Stomach (tissue), 9 donors: ENCODE measurements around the gene DPYD. TPM values are rescaled to one million over a fixed set of nuclear protein-coding genes. Genes with fewer than 3 reads are reported as not detected.

Source experiments
- DNase-seq, 2 donors: peaks; one replicate each; pipeline versions ENCODE4 v3.0.0 to v3.0.0-alpha.2; 2013 to 2019
- H3K27ac ChIP-seq, 5 donors: fragments of 200-600 bp in 4 of 5; sonication (generic) in 4 of 5; one replicate each; pipeline ENCODE4 v1.5.1; 2013 to 2019; ENCODE audit warnings: mild to moderate bottlenecking in 1 of 5, moderate library complexity in 1 of 5
- H3K27me3 ChIP-seq, 3 donors: fragments of 200-600 bp; sonication (generic); one replicate each; pipeline ENCODE4 v1.5.1; 2017 to 2019; ENCODE audit warnings: mixed run types in 1 of 3
- H3K36me3 ChIP-seq, 4 donors: fragments of 200-600 bp; sonication (generic); 1 replicate in 3 of 4; 2 replicates in 1 of 4; pipeline ENCODE4 v1.5.1; 2016 to 2019
- H3K4me1 ChIP-seq, 4 donors: fragments of 200-600 bp; sonication (generic); one replicate each; pipeline ENCODE4 v1.5.1; 2016 to 2019
- H3K4me3 ChIP-seq, 4 donors: fragments of 200-600 bp; sonication (generic) in 3 of 4; one replicate each; pipeline ENCODE4 v1.5.1; 2016 to 2019; ENCODE audit warnings: mild to moderate bottlenecking in 1 of 4
- H3K9me3 ChIP-seq, 4 donors: fragments of 200-600 bp; sonication (generic); one replicate each; pipeline ENCODE4 v1.5.1; 2016 to 2019
- EP300 ChIP-seq: sonication (generic); formaldehyde crosslinking; IDR thresholded peaks from one replicate; pipeline ENCODE4 v1.6.1; 2017; ENCODE audit warnings: antibody characterized with exemption
- POLR2A ChIP-seq, 4 donors: fragments of 450-650 bp; IDR thresholded peaks; one replicate each; pipeline ENCODE4 v1.6.1; 2016; ENCODE audit warnings: antibody characterized with exemption in 4 of 4, control low read depth in 2 of 4, mild to moderate bottlenecking in 1 of 4, moderate library complexity in 1 of 4
- POLR2AphosphoS5 ChIP-seq, 3 donors: sonication (generic); formaldehyde crosslinking; IDR thresholded peaks; one replicate each; pipeline ENCODE4 v1.6.1; 2016; ENCODE audit warnings: antibody characterized with exemption in 3 of 3
- WGBS, 5 donors: extraction: QIAGEN DNeasy Blood & Tissue Kit in 3 of 5; methylation state at CpG; one replicate each; pipeline versions ENCODE4 v1.1.5 to v1.1.7; 2013 to 2018; 5-methylcytosine and 5-hydroxymethylcytosine counted together
- intact Hi-C: fragments of 100-400 bp; cut with DNase I; formaldehyde crosslinking; loops from one replicate; pipeline ENCODE4 v1.15.1; 2023; ENCODE audit warnings: low total_unique reads
- polyA plus RNA-seq, 3 donors: library from polyadenylated mRNA; stranded (reverse); fragments of 200-250 nt; gene quantifications; one replicate each; pipeline ENCODE4 v1.2.3, GENCODE V29; 2013
- total RNA-seq, 5 donors: library from RNA; depleted of rRNA; stranded (reverse); fragments of >200 nt; gene quantifications; one replicate each; pipeline versions ENCODE4 v1.1.0 to v1.2.3, GENCODE V29; 2014 to 2016
- TF ChIP-seq, protein P1 (sequence below), 7 experiments: fragments of 450-650 bp in 4 of 7; fragments of 200-600 bp in 3 of 7; sonication (generic) in 3 of 7; IDR thresholded peaks; one replicate each; pipeline ENCODE4 v1.5.1; 2016 to 2019; ENCODE audit warnings: antibody characterized with exemption in 7 of 7, control low read depth in 2 of 7, mild to moderate bottlenecking in 1 of 7
- donor health status: healthy with polysubstance abuse.
- donor health status: Bipolar disorder and iron deficiency.
- donor health status: healthy.

The DPYD gene
- total and polyA plus RNA-seq, 8 donors, result 7.5 to 58.2 (median 18.2) TPM

GRCh38 chr1:97929874-97930851, 9.3 kb upstream of the DPYD start:
- no peak for DNase-seq
- Histone ChIP-seq H3K27ac (no peak overlapping the region), H3K4me1 (no peaks in the 10 kb centered on the region), H3K27me3 (no peaks in the 10 kb centered on the region), H3K9me3 (no peaks in the 10 kb centered on the region), H3K36me3 (no peaks in the 10 kb centered on the region), H3K4me3 (no peak overlapping the region)
- TF ChIP-seq EP300 (no peak), POLR2AphosphoS5 (IDR thresholded peaks at IDR 0.05) (no peak), POLR2A (IDR thresholded peaks at IDR 0.05) (no peak)
- TF ChIP-seq, protein P1, sequence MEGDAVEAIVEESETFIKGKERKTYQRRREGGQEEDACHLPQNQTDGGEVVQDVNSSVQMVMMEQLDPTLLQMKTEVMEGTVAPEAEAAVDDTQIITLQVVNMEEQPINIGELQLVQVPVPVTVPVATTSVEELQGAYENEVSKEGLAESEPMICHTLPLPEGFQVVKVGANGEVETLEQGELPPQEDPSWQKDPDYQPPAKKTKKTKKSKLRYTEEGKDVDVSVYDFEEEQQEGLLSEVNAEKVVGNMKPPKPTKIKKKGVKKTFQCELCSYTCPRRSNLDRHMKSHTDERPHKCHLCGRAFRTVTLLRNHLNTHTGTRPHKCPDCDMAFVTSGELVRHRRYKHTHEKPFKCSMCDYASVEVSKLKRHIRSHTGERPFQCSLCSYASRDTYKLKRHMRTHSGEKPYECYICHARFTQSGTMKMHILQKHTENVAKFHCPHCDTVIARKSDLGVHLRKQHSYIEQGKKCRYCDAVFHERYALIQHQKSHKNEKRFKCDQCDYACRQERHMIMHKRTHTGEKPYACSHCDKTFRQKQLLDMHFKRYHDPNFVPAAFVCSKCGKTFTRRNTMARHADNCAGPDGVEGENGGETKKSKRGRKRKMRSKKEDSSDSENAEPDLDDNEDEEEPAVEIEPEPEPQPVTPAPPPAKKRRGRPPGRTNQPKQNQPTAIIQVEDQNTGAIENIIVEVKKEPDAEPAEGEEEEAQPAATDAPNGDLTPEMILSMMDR (IDR thresholded peaks at IDR 0.05), result no peak
- intact Hi-C loops, result no loop called here
- WGBS, 5 donors, result 51 to 88% (median 63%) methylated on average over 5 of the region's 5 CpGs

DNA sequence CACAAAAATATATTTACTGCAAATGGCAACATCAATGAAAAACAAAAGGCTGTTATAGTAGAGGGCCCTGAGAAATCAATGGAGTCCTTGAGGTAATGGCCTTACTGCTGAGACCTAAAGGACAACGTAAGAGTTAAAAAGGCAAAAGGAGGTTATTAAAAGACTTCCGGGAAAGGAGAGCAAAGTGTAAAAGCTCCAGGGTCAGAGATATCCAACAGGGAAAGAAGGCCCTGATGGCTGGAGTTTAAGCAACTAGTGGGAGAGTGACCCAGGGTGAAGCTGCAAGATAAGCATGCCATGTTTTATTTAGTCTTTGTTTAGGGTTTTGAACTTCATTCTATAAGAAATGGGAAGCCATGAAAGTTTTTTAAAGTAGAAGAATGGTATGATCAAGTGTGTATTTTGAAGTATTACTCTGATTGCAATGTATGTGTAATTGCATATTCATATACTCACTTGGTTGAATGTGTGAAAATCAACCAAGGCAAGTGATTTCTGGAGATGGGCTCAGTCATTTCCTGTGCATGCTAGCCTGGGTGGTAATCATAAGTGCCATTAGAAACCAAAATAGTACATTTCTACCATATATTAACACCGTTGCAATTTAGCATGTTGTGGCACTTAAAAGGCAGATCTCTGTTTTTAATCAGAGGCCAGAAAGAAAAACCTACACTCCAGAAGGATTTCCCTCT, 5.3 kb upstream of the DPYD start:
- intact Hi-C loops, result no loop called here
- Histone ChIP-seq H3K36me3 (no peaks in the 10 kb centered on the region), H3K27me3 (no peaks in the 10 kb centered on the region), H3K4me3 (no peak overlapping the region), H3K9me3 (no peaks in the 10 kb centered on the region), H3K27ac (no peak overlapping the region), H3K4me1 (peaks cover 0 to 6% (median 5%) of the 10 kb centered on the region in 4 donors)
- TF ChIP-seq POLR2AphosphoS5 (IDR thresholded peaks at IDR 0.05), result no peak
- TF ChIP-seq, protein P1 (IDR thresholded peaks at IDR 0.05), result no peak
- no peak for TF ChIP-seq POLR2A (IDR thresholded peaks at IDR 0.05)
- TF ChIP-seq EP300, result no peak
- no peak for DNase-seq
- WGBS, 5 donors, result 38 to 57% (median 43%) methylated on average over 3 of the region's 3 CpGs

GRCh38 chr1:97925151-97925550, 4.3 kb upstream of the DPYD start:
- Histone ChIP-seq H3K4me3 (no peak overlapping the region), H3K4me1 (peaks cover 0 to 6% (median 5%) of the 10 kb centered on the region in 4 donors), H3K9me3 (no peaks in the 10 kb centered on the region), H3K27me3 (no peaks in the 10 kb centered on the region), H3K27ac (no peak overlapping the region), H3K36me3 (no peaks in the 10 kb centered on the region)
- intact Hi-C loops, result no loop called here
- TF ChIP-seq, protein P1 (IDR thresholded peaks at IDR 0.05), result no peak
- TF ChIP-seq POLR2A (IDR thresholded peaks at IDR 0.05), result no peak
- no peak for TF ChIP-seq EP300
- TF ChIP-seq POLR2AphosphoS5 (IDR thresholded peaks at IDR 0.05), result no peak
- DNase-seq, result no peak

GRCh38 chr1:97923811-97924210, 3.0 kb upstream of the DPYD start:
- TF ChIP-seq POLR2A (IDR thresholded peaks at IDR 0.05) (no peak), EP300 (no peak), POLR2AphosphoS5 (IDR thresholded peaks at IDR 0.05) (no peak)
- TF ChIP-seq, protein P1 (IDR thresholded peaks at IDR 0.05), result no peak
- no peak overlapping the region for H3K4me3 ChIP-seq
- no peaks in the 10 kb centered on the region for H3K9me3 ChIP-seq
- H3K4me1 ChIP-seq, result peaks cover 5 to 14% (median 12%) of the 10 kb centered on the region in 4 donors
- WGBS, 5 donors, result 75 to 86% (median 80%) methylated on average over 2 of the region's 2 CpGs
- no peak for DNase-seq
- H3K36me3 ChIP-seq, result no peaks in the 10 kb centered on the region
- no peak overlapping the region for H3K27ac ChIP-seq
- intact Hi-C loops, result no loop called here
- no peaks in the 10 kb centered on the region for H3K27me3 ChIP-seq
